SK-N-SH (cell line): ENCODE data around the gene LANCL3. TPM values are rescaled to one million over a fixed set of nuclear protein-coding genes. Genes with fewer than 3 reads are reported as not detected.

ENCODE experiments used
- CTCF ChIA-PET: fragments of 300-600, 350-600 bp; formaldehyde crosslinking; extraction: SDS; loops from one replicate; lab custom pipeline; 2021; lab: Yijun Ruan, JAX
- POLR2A ChIA-PET: fragments of 350-600 bp; sonication (Branson Sonifier 250); formaldehyde crosslinking; extraction: SDS; loops from one replicate; lab custom pipeline; 2020; ENCODE audit warnings: antibody characterized with exemption, inconsistent platforms; lab: Yijun Ruan, JAX
- DNase-seq: peaks from one replicate; pipeline ENCODE4 v3.0.0; 2012
- H2AFZ ChIP-seq: fragments of 200-600 bp; sonication (generic); 2 replicates; pipeline ENCODE4 v1.8.1; 2016; ENCODE audit warnings: antibody characterized with exemption, mild to moderate bottlenecking, low read depth
- H3F3A ChIP-seq: fragments of 200-600 bp; sonication (generic); replicated peaks from 2 replicates; pipeline ENCODE3; 2016; ENCODE audit warnings: antibody characterized with exemption, mild to moderate bottlenecking; ENCODE audit not compliant: insufficient read depth
- H3K27ac ChIP-seq, 2 experiments: fragments of 200-500 bp in 1 of 2; fragments of 200-600 bp in 1 of 2; sonication (Bioruptor generic) in 1 of 2; sonication (generic), shearing (Covaris generic) in 1 of 2; 2 replicates each; pipeline versions ENCODE4 v1.5.1 to v1.6.1; 2014 to 2016; ENCODE audit warnings: low read depth in 2 of 2, inconsistent platforms in 1 of 2, low read length in 1 of 2, mild to moderate bottlenecking in 1 of 2, mixed read lengths in 1 of 2
- H3K27me3 ChIP-seq: fragments of 200-600 bp; sonication (generic), shearing (Covaris generic); 2 replicates; pipeline ENCODE4 v1.6.1; 2016; ENCODE audit warnings: mixed run types; ENCODE audit not compliant: insufficient read depth
- H3K36me3 ChIP-seq, 2 experiments: fragments of 200-500 bp in 1 of 2; fragments of 200-600 bp in 1 of 2; sonication (Bioruptor generic) in 1 of 2; sonication (generic) in 1 of 2; replicated peaks in 1 of 2; 2 replicates each; pipeline versions ENCODE3 to v1.5.1; 2014 to 2016; ENCODE audit warnings: low read length in 1 of 2, mild to moderate bottlenecking in 1 of 2; ENCODE audit not compliant: insufficient read depth in 2 of 2, control insufficient read depth in 1 of 2
- H3K4me1 ChIP-seq, 2 experiments: fragments of 200-500 bp in 1 of 2; fragments of 200-600 bp in 1 of 2; sonication (Bioruptor generic) in 1 of 2; sonication (generic), shearing (Covaris generic) in 1 of 2; 2 replicates each; pipeline versions ENCODE4 v1.5.1 to v1.6.1; 2014 to 2016; ENCODE audit warnings: low read depth in 1 of 2, low read length in 1 of 2, mixed run types in 1 of 2; ENCODE audit not compliant: insufficient read depth in 2 of 2, control insufficient read depth in 1 of 2
- H3K4me2 ChIP-seq: fragments of 200-600 bp; sonication (generic), shearing (Covaris generic); 2 replicates; pipeline ENCODE4 v1.6.1; 2017; ENCODE audit warnings: mixed run types
- H3K4me3 ChIP-seq, 2 experiments: fragments of 200-500 bp in 1 of 2; fragments of 200-600 bp in 1 of 2; sonication (Bioruptor generic) in 1 of 2; sonication (generic), shearing (Covaris generic) in 1 of 2; 2 replicates each; pipeline versions ENCODE4 v1.5.1 to v1.8.1; 2014 to 2016; ENCODE audit warnings: low read depth in 2 of 2, inconsistent platforms in 1 of 2, low read length in 1 of 2, mild to moderate bottlenecking in 1 of 2, mixed read lengths in 1 of 2, moderate library complexity in 1 of 2
- H3K79me2 ChIP-seq: fragments of 200-600 bp; sonication (generic); 2 replicates; pipeline ENCODE4 v1.8.1; 2017; ENCODE audit warnings: mild to moderate bottlenecking; ENCODE audit not compliant: insufficient read depth
- H3K9ac ChIP-seq: fragments of 200-600 bp; sonication (generic); 2 replicates; pipeline ENCODE4 v1.6.1; 2017; ENCODE audit warnings: mixed run types
- H3K9me2 ChIP-seq: fragments of 200-600 bp; sonication (generic); 2 replicates; pipeline ENCODE4 v1.6.1; 2017; ENCODE audit warnings: mixed run types
- H3K9me3 ChIP-seq: fragments of 200-600 bp; sonication (generic); 2 replicates; pipeline ENCODE4 v1.6.1; 2017; ENCODE audit warnings: mixed run types, mild to moderate bottlenecking, moderate library complexity
- H4K20me1 ChIP-seq: fragments of 200-600 bp; sonication (generic); 2 replicates; pipeline ENCODE4 v1.6.1; 2017; ENCODE audit warnings: mild to moderate bottlenecking, mixed run types; ENCODE audit not compliant: insufficient read depth
- CHD2 ChIP-seq: fragments of 150-350 bp; IDR thresholded peaks from 2 replicates; pipeline ENCODE4 v1.6.1; 2018; ENCODE audit warnings: low read length; ENCODE audit not compliant: partially characterized antibody
- ELF1 ChIP-seq: IDR thresholded peaks from 2 replicates; pipeline ENCODE4 v1.4.0; 2012
- FOSL2 ChIP-seq: IDR thresholded peaks from 2 replicates; pipeline ENCODE4 v1.4.0; 2012; ENCODE audit warnings: low read depth, mild to moderate bottlenecking, moderate library complexity, borderline replicate concordance
- FOXJ3 ChIP-seq: sonication (generic); formaldehyde crosslinking; IDR thresholded peaks from 2 replicates; pipeline ENCODE4 v1.5.1; 2020; ENCODE audit warnings: mild to moderate bottlenecking, missing genetic modification reagents
- FOXM1 ChIP-seq: IDR thresholded peaks from 2 replicates; pipeline ENCODE4 v1.4.0; 2012; ENCODE audit warnings: low read depth, mild to moderate bottlenecking
- GABPA ChIP-seq: IDR thresholded peaks from 2 replicates; pipeline ENCODE4 v1.4.0; 2012; ENCODE audit warnings: low read depth, mild to moderate bottlenecking
- MEF2A ChIP-seq: IDR thresholded peaks from 2 replicates; pipeline ENCODE4 v1.4.0; 2012; ENCODE audit warnings: low read depth, borderline replicate concordance
- MXI1 ChIP-seq: IDR thresholded peaks from 2 replicates; pipeline ENCODE4 v1.6.1; 2012; ENCODE audit warnings: mild to moderate bottlenecking, low read depth, low read length, improper control_type of control experiment
- NFIC ChIP-seq: IDR thresholded peaks from 2 replicates; pipeline ENCODE4 v1.4.0; 2012; ENCODE audit warnings: borderline replicate concordance
- PBX3 ChIP-seq: IDR thresholded peaks from 2 replicates; pipeline ENCODE4; 2012
- POLR2AphosphoS5 ChIP-seq: IDR thresholded peaks from 2 replicates; pipeline ENCODE4 v1.6.1; 2012; ENCODE audit warnings: low read depth, low read length
- RCOR1 ChIP-seq: fragments of 150-350 bp; IDR thresholded peaks from 2 replicates; pipeline ENCODE4 v1.6.1; 2017; ENCODE audit warnings: antibody characterized with exemption, low read length
- TAF1 ChIP-seq: IDR thresholded peaks from 2 replicates; pipeline ENCODE4 v1.6.1; 2012; ENCODE audit warnings: low read depth, mild to moderate bottlenecking, low read length, moderate library complexity, borderline replicate concordance
- TCF12 ChIP-seq: IDR thresholded peaks from 2 replicates; pipeline ENCODE4 v1.4.0; 2012
- TEAD4 ChIP-seq: IDR thresholded peaks from 2 replicates; pipeline ENCODE4 v1.4.0; 2012; ENCODE audit warnings: mild to moderate bottlenecking, borderline replicate concordance; ENCODE audit not compliant: insufficient read depth
- WGBS: methylation state at CpG from one replicate; pipeline ENCODE4 v1.1.6; 2017; ENCODE audit warnings: low lambda C conversion rate; 5-methylcytosine and 5-hydroxymethylcytosine counted together
- polyA plus RNA-seq, 3 experiments: library from polyadenylated mRNA; depleted of rRNA; stranded (reverse); fragments of >200 nt; gene quantifications; 2 replicates each; pipeline ENCODE4 v1.2.3, GENCODE V29; 2012
- TF ChIP-seq, protein P1 (sequence below): IDR thresholded peaks from 2 replicates; pipeline ENCODE4 v1.4.0; 2012; ENCODE audit warnings: low read depth
- TF ChIP-seq, protein P2 (sequence below): fragments of 200-600 bp; sonication (generic); IDR thresholded peaks from 2 replicates; pipeline ENCODE4 v1.6.1; 2017; ENCODE audit warnings: antibody characterized with exemption, mild to moderate bottlenecking, moderate library complexity
- TF ChIP-seq, protein P3 (sequence below): fragments of 150-350 bp; IDR thresholded peaks from 2 replicates; pipeline ENCODE4 v1.6.1; 2017; ENCODE audit warnings: antibody characterized with exemption, low read length, low read depth, borderline replicate concordance

Gene LANCL3
- polyA plus RNA-seq, 1 of the 3 experiments (the other 2 are of a cell fraction) = under 0.01 TPM

DNA sequence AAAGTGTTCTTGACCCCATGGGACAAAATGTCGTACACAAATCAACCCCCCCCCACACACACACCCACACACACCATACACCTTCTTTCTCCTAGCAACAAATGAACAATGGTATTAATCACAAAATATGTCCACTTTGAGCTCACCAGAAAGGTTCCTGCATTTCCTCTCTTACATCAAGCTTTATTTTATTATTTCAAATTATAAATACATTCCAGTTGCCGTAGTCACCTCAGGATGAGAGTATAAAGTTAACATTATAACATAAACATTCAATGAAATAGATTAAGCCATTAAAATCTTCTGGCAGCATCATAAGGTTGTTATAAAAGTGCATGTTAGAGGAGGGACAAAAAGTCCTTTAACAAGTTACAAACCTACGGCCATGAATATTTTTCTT lies 121.5 kb downstream of the LANCL3 start (continued):
- TF ChIP-seq POLR2AphosphoS5 = no peak
- TF ChIP-seq RCOR1 = no peak
- TF ChIP-seq, protein P1, sequence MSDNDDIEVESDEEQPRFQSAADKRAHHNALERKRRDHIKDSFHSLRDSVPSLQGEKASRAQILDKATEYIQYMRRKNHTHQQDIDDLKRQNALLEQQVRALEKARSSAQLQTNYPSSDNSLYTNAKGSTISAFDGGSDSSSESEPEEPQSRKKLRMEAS = no peak
- no peak for TF ChIP-seq PBX3
- no peak for TF ChIP-seq TCF12
- no peak for TF ChIP-seq FOXM1
- TF ChIP-seq, protein P2, sequence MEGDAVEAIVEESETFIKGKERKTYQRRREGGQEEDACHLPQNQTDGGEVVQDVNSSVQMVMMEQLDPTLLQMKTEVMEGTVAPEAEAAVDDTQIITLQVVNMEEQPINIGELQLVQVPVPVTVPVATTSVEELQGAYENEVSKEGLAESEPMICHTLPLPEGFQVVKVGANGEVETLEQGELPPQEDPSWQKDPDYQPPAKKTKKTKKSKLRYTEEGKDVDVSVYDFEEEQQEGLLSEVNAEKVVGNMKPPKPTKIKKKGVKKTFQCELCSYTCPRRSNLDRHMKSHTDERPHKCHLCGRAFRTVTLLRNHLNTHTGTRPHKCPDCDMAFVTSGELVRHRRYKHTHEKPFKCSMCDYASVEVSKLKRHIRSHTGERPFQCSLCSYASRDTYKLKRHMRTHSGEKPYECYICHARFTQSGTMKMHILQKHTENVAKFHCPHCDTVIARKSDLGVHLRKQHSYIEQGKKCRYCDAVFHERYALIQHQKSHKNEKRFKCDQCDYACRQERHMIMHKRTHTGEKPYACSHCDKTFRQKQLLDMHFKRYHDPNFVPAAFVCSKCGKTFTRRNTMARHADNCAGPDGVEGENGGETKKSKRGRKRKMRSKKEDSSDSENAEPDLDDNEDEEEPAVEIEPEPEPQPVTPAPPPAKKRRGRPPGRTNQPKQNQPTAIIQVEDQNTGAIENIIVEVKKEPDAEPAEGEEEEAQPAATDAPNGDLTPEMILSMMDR = no peak

- CTCF ChIA-PET = no interaction called here
- Histone ChIP-seq H3K4me1 (no peaks in the 10 kb centered on the region), H3K9me3 (no peaks in the 10 kb centered on the region), H3K9me2 (no peaks in the 10 kb centered on the region), H3K27ac (no peak overlapping the region), H3K4me3 (no peak overlapping the region), H4K20me1 (no peaks in the 10 kb centered on the region), H3F3A (no peaks in the 10 kb centered on the region), H3K9ac (no peak overlapping the region), H3K4me2 (no peak overlapping the region)
- no peak for TF ChIP-seq FOXJ3 (CRISPR knock-in tag)
- no peak for TF ChIP-seq GABPA
- TF ChIP-seq PBX3 = no peak
- no peak for TF ChIP-seq ELF1
- no peak for TF ChIP-seq MXI1
- TF ChIP-seq, protein P3, sequence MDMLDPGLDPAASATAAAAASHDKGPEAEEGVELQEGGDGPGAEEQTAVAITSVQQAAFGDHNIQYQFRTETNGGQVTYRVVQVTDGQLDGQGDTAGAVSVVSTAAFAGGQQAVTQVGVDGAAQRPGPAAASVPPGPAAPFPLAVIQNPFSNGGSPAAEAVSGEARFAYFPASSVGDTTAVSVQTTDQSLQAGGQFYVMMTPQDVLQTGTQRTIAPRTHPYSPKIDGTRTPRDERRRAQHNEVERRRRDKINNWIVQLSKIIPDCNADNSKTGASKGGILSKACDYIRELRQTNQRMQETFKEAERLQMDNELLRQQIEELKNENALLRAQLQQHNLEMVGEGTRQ = no peak
- no peak for TF ChIP-seq FOSL2
- TF ChIP-seq NFIC = no peak
- TF ChIP-seq, protein P1 = no peak
- TF ChIP-seq, protein P2 = no peak
- no peak for TF ChIP-seq TAF1
- TF ChIP-seq MEF2A = no peak
- no peak for TF ChIP-seq TEAD4
- no peak for TF ChIP-seq CHD2
- TF ChIP-seq, all 33 proteins: peak for 0
- peaks cover 13% of the 10 kb centered on the region; the same call in 1 of the 2 replicates for H3K27me3 ChIP-seq
- POLR2A ChIA-PET = no interaction called here
- H3K79me2 ChIP-seq = no peaks in the 10 kb centered on the region
- no peak for DNase-seq
- 16% methylated on average over 1 of the region's 1 CpG for WGBS
- H3K36me3 ChIP-seq = no peaks in the 10 kb centered on the region
- no peak overlapping the region for H2AFZ ChIP-seq
Measured at GRCh38 chrX:37697169-37697760, 125.8 kb downstream of the LANCL3 start.
